Chondrocyte (in vitro differentiated cells): ENCODE measurements around the gene FXYD2. TPM values are rescaled to one million over a fixed set of nuclear protein-coding genes. Genes with fewer than 3 reads are reported as not detected.

Experiments
- DNase-seq: peaks from one replicate; pipeline ENCODE4 v3.0.0; 2021; ENCODE audit warnings: mixed read lengths, low spot score
- H3K27ac Mint-ChIP-seq: one replicate; pipeline ENCODE4 v1.8.0; 2021; ENCODE audit warnings: mild to moderate bottlenecking, moderate library complexity, mixed read lengths; ENCODE audit not compliant: unreplicated experiment
- H3K27me3 Mint-ChIP-seq: 2 replicates; pipeline ENCODE4 v1.8.0; 2021; ENCODE audit warnings: low read depth, mixed read lengths
- H3K36me3 Mint-ChIP-seq: 2 replicates; pipeline ENCODE4 v1.8.0; 2021; ENCODE audit warnings: low read depth, mixed read lengths
- H3K4me1 Mint-ChIP-seq: 2 replicates; pipeline ENCODE4 v1.8.0; 2021; ENCODE audit warnings: low read depth, mild to moderate bottlenecking, mixed read lengths
- H3K4me3 Mint-ChIP-seq: one replicate; pipeline ENCODE4 v1.8.0; 2021; ENCODE audit warnings: mild to moderate bottlenecking, moderate library complexity, mixed read lengths; ENCODE audit not compliant: unreplicated experiment
- H3K9me3 Mint-ChIP-seq: 2 replicates; pipeline ENCODE4 v1.8.0; 2021; ENCODE audit warnings: low read depth, mixed read lengths
- total RNA-seq: library from RNA; stranded (reverse); gene quantifications from 3 replicates; pipeline ENCODE4 v1.2.1, GENCODE V29; 2021
- TF ChIP-seq, protein P1 (sequence below): fragments of 200-600 bp; sonication (generic); IDR thresholded peaks from 2 replicates; pipeline ENCODE4 v1.5.0; 2021; ENCODE audit warnings: antibody characterized with exemption, mild to moderate bottlenecking, moderate library complexity

Gene FXYD2
- total RNA-seq, 1 donor from 2014 or later = not detected

DNA sequence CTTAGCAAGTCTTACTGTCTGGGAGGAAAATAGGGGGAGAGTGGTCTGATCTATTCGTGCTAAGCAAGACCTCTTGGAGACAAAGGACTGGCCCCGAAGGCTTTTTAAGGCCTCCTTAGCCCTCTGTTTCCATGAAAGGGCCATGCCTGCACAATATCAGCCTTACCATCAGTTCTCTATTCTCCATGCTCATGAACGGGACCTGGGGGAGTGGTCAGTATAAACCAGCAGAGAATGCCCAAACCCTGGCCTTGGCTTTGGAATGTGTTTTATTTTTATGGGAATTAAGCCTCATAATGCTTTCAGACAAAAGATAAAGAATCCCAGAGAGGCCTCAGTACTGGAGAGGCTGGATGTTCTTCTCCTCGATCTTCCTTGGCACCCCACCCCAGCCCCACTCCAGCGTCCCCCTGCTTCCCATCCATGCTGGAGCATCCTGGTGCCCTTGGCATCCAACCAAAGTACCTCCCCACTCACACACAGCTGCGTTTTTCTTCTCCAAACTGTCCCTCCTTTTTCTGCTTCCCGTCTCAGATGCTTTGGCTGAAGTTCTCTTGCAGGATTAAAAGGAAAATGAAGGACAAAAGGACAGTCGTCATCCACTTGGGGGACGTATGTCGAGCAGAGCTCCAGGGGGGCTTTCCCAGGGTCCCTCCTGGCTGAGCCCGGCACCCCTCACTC is 33.3 kb upstream of the FXYD2 start:
- Mint-ChIP-seq H3K36me3 (no peaks in the 10 kb centered on the region), H3K4me3 (no peak overlapping the region), H3K9me3 (peaks cover 2% of the 10 kb centered on the region), H3K27me3 (no peaks in the 10 kb centered on the region), H3K27ac (no peak overlapping the region), H3K4me1 (peaks cover 12% of the 10 kb centered on the region)
- TF ChIP-seq, protein P1, sequence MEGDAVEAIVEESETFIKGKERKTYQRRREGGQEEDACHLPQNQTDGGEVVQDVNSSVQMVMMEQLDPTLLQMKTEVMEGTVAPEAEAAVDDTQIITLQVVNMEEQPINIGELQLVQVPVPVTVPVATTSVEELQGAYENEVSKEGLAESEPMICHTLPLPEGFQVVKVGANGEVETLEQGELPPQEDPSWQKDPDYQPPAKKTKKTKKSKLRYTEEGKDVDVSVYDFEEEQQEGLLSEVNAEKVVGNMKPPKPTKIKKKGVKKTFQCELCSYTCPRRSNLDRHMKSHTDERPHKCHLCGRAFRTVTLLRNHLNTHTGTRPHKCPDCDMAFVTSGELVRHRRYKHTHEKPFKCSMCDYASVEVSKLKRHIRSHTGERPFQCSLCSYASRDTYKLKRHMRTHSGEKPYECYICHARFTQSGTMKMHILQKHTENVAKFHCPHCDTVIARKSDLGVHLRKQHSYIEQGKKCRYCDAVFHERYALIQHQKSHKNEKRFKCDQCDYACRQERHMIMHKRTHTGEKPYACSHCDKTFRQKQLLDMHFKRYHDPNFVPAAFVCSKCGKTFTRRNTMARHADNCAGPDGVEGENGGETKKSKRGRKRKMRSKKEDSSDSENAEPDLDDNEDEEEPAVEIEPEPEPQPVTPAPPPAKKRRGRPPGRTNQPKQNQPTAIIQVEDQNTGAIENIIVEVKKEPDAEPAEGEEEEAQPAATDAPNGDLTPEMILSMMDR = no peak
- DNase-seq = no peak

DNA sequence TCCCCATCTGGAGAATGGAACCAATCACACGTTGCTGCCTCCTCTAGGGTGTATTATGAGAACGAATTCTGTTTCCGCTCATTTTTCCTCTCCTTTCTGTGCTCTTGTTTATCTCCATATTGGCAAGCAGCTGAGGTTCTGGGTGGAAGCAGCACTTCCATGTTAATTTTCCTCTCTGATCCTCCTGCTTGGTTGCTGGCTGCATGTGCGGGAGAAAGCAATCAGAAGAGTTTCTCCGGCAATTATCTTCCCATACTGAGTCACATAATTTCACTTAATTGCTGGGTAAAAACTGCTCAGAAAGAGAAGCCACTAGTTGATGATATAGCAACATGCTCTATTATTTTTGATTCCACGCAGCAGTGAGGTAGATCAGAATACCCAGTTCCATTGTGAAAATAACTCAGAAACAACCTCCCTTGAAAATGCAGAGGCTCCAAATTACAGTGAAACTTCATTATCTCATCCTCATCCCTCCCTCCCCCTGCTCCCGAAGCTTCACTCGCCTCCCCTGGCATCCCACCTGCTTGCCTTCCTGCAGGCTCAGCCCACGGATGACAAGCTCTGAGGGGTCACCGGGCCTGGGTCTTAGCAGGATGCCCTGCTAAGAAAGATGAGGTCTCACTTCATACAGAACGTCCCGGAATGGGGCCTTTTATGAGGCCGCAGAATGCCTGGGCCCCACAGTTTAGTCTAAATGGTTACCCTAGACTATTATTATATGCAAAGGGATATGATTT is 31.5 kb upstream of the FXYD2 start:
- H3K27ac Mint-ChIP-seq = no peak overlapping the region
- TF ChIP-seq, protein P1 = no peak
- no peak overlapping the region for H3K4me3 Mint-ChIP-seq
- peak; percentile 40 for DNase-seq
- H3K9me3 Mint-ChIP-seq = peaks cover 14% of the 10 kb centered on the region
- no peaks in the 10 kb centered on the region for H3K27me3 Mint-ChIP-seq
- peaks cover 3% of the 10 kb centered on the region for H3K36me3 Mint-ChIP-seq
- H3K4me1 Mint-ChIP-seq = peaks cover 6% of the 10 kb centered on the region

DNA sequence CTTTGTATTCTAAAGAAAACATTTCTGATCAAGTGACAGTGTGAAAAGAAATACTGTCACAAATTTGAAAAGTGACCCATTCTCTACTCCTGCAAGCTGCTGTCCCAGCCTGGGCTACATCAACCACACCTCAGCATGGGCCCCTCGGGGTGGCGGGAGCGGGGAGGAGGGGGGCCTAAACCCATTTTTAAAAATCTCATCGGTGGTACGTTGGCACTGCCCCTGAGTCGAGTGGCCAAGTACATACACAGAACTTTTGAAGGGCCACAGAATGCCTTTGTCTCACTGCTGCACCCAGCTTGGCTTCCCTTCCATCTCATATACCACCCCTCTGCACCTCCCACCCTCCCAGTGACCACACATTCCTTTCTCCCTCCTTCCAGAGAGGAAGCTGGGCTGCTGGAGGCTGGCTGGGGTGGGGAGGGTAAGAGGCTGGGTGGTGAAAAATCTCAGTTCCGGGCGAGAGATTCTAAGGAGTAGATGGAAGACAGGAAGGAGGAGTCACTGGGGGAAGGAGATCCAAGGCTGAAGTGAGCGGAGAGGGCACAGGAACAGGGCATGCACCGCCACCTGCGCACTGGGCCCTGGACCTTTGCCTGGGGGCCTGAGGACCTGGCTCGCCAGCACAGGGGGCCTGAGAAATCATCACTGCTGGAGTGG is 30.8 kb upstream of the FXYD2 start:
- DNase-seq = peak; percentile 37
- peaks cover 3% of the 10 kb centered on the region for H3K36me3 Mint-ChIP-seq

DNA sequence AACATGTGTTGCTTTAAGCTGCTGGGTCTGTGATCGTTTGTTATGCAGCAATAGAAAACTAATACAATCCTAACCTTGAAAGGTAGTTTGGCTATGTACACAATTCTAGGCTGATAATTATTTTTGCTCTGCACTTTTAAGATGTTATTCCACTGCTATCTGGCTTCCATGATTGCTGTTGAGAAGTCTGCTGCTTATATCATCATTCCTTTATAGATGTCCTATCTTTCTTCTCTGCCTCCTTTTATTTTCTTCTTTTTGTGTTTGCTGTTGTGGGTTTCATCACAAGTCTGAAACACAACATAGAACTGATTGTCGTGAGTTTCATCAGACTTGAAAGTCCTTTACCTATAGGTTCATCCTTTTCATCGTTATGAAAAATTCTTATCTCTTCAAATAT is 27.8 kb upstream of the FXYD2 start:
- H3K27ac Mint-ChIP-seq = no peak overlapping the region
- TF ChIP-seq, protein P1 = no peak
- no peaks in the 10 kb centered on the region for H3K27me3 Mint-ChIP-seq
- H3K4me1 Mint-ChIP-seq = peaks cover 6% of the 10 kb centered on the region
- H3K36me3 Mint-ChIP-seq = peaks cover 3% of the 10 kb centered on the region
- DNase-seq = no peak
- H3K4me3 Mint-ChIP-seq = no peak overlapping the region
- peaks cover 14% of the 10 kb centered on the region for H3K9me3 Mint-ChIP-seq

More for the DNA sequence above, 30.8 kb upstream of the FXYD2 start:
- Mint-ChIP-seq H3K9me3 (peaks cover 14% of the 10 kb centered on the region), H3K27me3 (no peaks in the 10 kb centered on the region), H3K4me1 (peaks cover 6% of the 10 kb centered on the region), H3K4me3 (no peak overlapping the region), H3K27ac (no peak overlapping the region)
- TF ChIP-seq, protein P1 = no peak

DNA sequence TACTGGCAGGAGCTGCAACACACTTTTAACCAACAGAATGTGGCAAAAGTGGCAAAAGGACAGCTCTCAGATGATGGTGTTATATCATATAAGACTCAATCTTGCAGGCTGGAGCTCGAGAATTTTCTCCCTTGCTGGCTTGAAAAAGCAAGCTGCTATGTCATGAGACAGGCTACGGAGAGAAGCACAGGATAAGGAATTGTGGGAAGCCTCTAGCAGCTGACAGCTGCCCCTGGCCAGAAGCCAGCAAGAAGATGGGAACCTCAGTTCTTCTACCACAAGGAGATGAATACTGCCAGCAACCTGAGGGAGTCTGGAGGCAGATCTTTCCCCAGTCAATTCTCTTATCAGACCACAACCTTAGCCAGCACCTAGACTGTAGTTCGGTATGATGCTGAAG is 27.3 kb upstream of the FXYD2 start:
- no peaks in the 10 kb centered on the region for H3K27me3 Mint-ChIP-seq
- no peak for DNase-seq
- TF ChIP-seq, protein P1 = no peak
- peaks cover 6% of the 10 kb centered on the region for H3K4me1 Mint-ChIP-seq
- H3K4me3 Mint-ChIP-seq = no peak overlapping the region
- H3K27ac Mint-ChIP-seq = no peak overlapping the region
- H3K9me3 Mint-ChIP-seq = peaks cover 14% of the 10 kb centered on the region
- peaks cover 3% of the 10 kb centered on the region for H3K36me3 Mint-ChIP-seq
